ENCODE results near the gene KCTD4. TPM values are rescaled to one million over a fixed set of nuclear protein-coding genes. Genes with fewer than 3 reads are reported as not detected.

The KCTD4 gene
- total RNA-seq, 2 experiments from 2014 or later, result not detected

DNA sequence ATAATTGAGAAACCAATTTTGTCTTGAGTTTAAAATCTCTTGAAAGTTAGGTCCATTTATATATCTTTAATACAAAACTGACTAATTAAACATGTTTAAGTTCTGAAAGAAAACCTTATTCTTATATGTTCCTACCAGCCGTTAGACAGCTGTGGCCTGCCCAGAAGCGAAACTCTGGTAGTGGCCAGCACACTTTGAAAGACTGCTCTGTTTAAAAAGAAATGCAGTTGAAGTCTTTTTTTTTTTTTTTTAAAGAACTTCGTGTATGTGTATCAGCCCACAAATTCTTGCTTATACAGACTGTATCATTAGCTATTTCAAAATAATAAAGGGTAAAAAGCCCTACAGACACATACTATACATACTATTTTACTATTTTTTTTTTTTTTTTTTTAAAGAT lies 34.0 kb downstream of the KCTD4 start:
- no peak overlapping the region for H3K27ac Mint-ChIP-seq
- no peak overlapping the region for H3K4me3 Mint-ChIP-seq
- H3K36me3 Mint-ChIP-seq (ENCODE audit: low read depth), result peaks cover 53% of the 10 kb centered on the region
- CTCF ChIA-PET, result interaction anchor here (0.7 kb wide), 1 partner anchor 45 kb away, joined by 3 read pairs; no protein-coding TSS in a partner anchor
- intact Hi-C loops (cut with DNase I, micrococcal nuclease), result no loop called here
- Histone ChIP-seq H3K27me3 (ENCODE audit: control insufficient read depth in 1 of 2, insufficient read depth in 2 of 2, low read length in 2 of 2) (no peaks in the 10 kb centered on the region), H3K27ac (ENCODE audit: low read depth in 1 of 2, low read length in 2 of 2) (no peak overlapping the region), H3K4me3 (ENCODE audit: low read length) (no peak overlapping the region), H3K4me1 (ENCODE audit: insufficient read depth, low read length) (no peaks in the 10 kb centered on the region), H3K9me3 (ENCODE audit: control insufficient read depth in 1 of 2, insufficient read depth in 1 of 2, low read length in 2 of 2) (no peaks in the 10 kb centered on the region), H3K36me3 (ENCODE audit: insufficient read depth, low read length) (peaks cover 3% of the 10 kb centered on the region)
- peaks cover 4% of the 10 kb centered on the region for H3K4me1 Mint-ChIP-seq (ENCODE audit: low read depth)
- DNase-seq (no peak), ATAC-seq (ENCODE audit: poor library complexity) (no peak)
- H3K27me3 Mint-ChIP-seq, result no peaks in the 10 kb centered on the region
- POLR2A ChIA-PET, result no interaction called here
- no peaks in the 10 kb centered on the region for H3K9me3 Mint-ChIP-seq
- TF ChIP-seq, protein P1, sequence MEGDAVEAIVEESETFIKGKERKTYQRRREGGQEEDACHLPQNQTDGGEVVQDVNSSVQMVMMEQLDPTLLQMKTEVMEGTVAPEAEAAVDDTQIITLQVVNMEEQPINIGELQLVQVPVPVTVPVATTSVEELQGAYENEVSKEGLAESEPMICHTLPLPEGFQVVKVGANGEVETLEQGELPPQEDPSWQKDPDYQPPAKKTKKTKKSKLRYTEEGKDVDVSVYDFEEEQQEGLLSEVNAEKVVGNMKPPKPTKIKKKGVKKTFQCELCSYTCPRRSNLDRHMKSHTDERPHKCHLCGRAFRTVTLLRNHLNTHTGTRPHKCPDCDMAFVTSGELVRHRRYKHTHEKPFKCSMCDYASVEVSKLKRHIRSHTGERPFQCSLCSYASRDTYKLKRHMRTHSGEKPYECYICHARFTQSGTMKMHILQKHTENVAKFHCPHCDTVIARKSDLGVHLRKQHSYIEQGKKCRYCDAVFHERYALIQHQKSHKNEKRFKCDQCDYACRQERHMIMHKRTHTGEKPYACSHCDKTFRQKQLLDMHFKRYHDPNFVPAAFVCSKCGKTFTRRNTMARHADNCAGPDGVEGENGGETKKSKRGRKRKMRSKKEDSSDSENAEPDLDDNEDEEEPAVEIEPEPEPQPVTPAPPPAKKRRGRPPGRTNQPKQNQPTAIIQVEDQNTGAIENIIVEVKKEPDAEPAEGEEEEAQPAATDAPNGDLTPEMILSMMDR (IDR thresholded peaks at IDR 0.05), result no peak

DNA sequence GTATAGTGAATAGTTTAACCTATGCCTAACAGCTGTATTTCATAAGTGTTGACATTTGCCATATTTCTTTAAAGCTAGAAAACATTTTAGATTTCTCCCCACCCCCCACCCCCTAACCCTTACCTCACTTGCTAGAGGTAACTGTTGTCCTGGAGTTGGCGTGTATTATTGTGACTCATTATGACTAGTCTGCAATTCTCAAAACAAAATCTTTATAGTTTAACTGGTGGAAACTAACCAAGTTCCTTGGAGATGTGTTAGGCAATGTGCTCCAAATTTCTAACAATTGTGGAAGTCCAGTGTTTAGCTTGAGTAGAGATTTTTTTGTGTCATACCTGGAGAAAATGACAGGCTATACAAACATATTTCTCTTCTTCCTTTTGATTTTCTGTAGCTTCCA lies 38.0 kb downstream of the KCTD4 start:
- POLR2A ChIA-PET, result no interaction called here
- H3K27me3 Mint-ChIP-seq, result no peaks in the 10 kb centered on the region

DNA sequence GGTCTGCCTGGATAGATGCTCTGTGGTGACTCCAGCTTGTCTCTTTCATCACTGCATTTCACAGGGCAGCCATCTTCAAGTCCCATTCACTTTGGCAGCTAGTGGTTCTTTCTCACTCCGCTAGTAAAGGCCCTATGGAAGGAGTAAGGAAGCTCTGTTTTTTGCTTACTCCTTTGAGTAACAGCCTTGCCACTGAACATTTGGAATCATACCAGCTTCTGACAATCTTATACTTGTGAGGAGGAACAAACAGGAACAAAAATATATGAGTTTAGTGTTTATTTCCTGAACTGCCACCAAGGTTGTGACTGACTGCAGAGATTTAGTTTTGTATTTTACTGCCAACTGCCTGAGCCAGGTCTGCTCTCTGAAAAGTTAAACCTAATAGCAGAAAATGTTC lies 38.7 kb downstream of the KCTD4 start:
- peaks cover 10% of the 10 kb centered on the region for H3K36me3 ChIP-seq (ENCODE audit: insufficient read depth, low read length)
- DNase-seq, result no peak
- H3K4me3 ChIP-seq (ENCODE audit: low read length), result no peak overlapping the region
- POLR2A ChIA-PET, result no interaction called here
- H3K27me3 ChIP-seq (ENCODE audit: control insufficient read depth in 1 of 2, insufficient read depth in 2 of 2, low read length in 2 of 2), result no peaks in the 10 kb centered on the region
- intact Hi-C loops (cut with DNase I, micrococcal nuclease), result no loop called here
- Mint-ChIP-seq H3K4me1 (ENCODE audit: low read depth) (no peaks in the 10 kb centered on the region), H3K4me3 (no peak overlapping the region), H3K9me3 (no peaks in the 10 kb centered on the region), H3K27me3 (no peaks in the 10 kb centered on the region), H3K36me3 (ENCODE audit: low read depth) (peaks cover 61% of the 10 kb centered on the region), H3K27ac (no peak overlapping the region)
- no peaks in the 10 kb centered on the region for H3K9me3 ChIP-seq (ENCODE audit: control insufficient read depth in 1 of 2, insufficient read depth in 1 of 2, low read length in 2 of 2)
- no peaks in the 10 kb centered on the region for H3K4me1 ChIP-seq (ENCODE audit: insufficient read depth, low read length)
- TF ChIP-seq, protein P1 (IDR thresholded peaks at IDR 0.05), result no peak
- CTCF ChIA-PET, result no interaction called here
- H3K27ac ChIP-seq (ENCODE audit: low read depth in 1 of 2, low read length in 2 of 2), result no peak overlapping the region
- ATAC-seq (ENCODE audit: poor library complexity), result no peak

More for the DNA sequence above, 38.0 kb downstream of the KCTD4 start:
- Histone ChIP-seq H3K27me3 (ENCODE audit: control insufficient read depth in 1 of 2, insufficient read depth in 2 of 2, low read length in 2 of 2) (no peaks in the 10 kb centered on the region), H3K9me3 (ENCODE audit: control insufficient read depth in 1 of 2, insufficient read depth in 1 of 2, low read length in 2 of 2) (no peaks in the 10 kb centered on the region), H3K4me3 (ENCODE audit: low read length) (no peak overlapping the region), H3K36me3 (ENCODE audit: insufficient read depth, low read length) (peaks cover 10% of the 10 kb centered on the region), H3K27ac (ENCODE audit: low read depth in 1 of 2, low read length in 2 of 2) (no peak overlapping the region), H3K4me1 (ENCODE audit: insufficient read depth, low read length) (no peaks in the 10 kb centered on the region)
- ATAC-seq (ENCODE audit: poor library complexity), result no peak
- Mint-ChIP-seq H3K9me3 (no peaks in the 10 kb centered on the region), H3K27ac (no peak overlapping the region), H3K4me3 (no peak overlapping the region), H3K36me3 (ENCODE audit: low read depth) (peaks cover 56% of the 10 kb centered on the region), H3K4me1 (ENCODE audit: low read depth) (no peaks in the 10 kb centered on the region)
- DNase-seq, result no peak
- CTCF ChIA-PET, result no interaction called here
- intact Hi-C loops (cut with DNase I, micrococcal nuclease), result no loop called here
- TF ChIP-seq, protein P1 (IDR thresholded peaks at IDR 0.05), result no peak

Data from CD4-positive, alpha-beta T cell (primary cell).